GM19395 (cell line): ENCODE results near the gene ASB13.

ENCODE experiments used
- ATAC-seq: cut with Tn5 transposase; IDR thresholded peaks from one replicate; pipeline ENCODE4 v1.9.1; 2021; ENCODE audit warnings: mild to moderate bottlenecking, moderate library complexity; ENCODE audit not compliant: unreplicated experiment

The ASB13 gene

DNA sequence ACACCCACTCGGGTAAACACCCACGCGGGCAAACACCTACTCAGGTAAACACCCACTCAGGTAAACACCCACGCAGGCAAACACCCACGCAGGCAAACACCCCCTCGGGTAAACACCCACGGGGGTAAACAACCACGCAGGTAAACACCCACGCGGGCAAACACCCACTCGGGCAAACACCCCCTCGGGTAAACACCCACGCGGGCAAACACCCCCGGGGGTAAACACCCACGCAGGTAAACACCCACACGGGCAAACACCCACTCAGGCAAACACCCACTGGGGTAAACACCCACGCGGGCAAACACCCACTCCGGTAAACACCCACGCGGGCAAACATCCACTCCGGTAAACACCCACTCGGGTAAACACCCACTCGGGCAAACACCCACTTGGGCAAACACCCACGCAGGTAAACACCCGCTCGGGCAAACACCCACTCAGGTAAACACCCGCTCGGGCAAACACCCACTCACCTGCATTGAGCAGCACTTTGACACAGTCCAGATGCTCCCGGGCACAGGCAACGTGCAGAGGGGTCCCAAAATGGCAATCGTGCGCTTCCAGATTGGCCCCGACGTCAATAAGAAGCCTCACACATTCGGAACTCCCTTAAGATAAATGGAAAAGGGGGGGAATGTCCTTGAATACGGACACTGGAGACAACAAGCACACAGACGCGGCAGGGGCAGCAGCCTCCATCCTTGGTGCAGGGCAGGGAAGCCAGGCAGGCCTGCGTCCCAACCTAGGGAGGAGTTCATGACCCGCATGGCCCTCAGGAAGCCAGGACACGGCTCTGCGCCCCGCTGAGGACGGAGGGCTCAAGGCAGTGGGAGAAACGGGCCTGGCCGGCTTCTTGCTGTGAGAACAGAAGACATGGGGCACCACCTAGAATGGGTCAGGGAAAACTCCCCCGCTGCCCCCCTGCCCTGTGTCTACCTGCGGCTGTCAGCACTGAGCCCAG, 17.6 kb downstream of the ASB13 start:
- ATAC-seq = no peak

DNA sequence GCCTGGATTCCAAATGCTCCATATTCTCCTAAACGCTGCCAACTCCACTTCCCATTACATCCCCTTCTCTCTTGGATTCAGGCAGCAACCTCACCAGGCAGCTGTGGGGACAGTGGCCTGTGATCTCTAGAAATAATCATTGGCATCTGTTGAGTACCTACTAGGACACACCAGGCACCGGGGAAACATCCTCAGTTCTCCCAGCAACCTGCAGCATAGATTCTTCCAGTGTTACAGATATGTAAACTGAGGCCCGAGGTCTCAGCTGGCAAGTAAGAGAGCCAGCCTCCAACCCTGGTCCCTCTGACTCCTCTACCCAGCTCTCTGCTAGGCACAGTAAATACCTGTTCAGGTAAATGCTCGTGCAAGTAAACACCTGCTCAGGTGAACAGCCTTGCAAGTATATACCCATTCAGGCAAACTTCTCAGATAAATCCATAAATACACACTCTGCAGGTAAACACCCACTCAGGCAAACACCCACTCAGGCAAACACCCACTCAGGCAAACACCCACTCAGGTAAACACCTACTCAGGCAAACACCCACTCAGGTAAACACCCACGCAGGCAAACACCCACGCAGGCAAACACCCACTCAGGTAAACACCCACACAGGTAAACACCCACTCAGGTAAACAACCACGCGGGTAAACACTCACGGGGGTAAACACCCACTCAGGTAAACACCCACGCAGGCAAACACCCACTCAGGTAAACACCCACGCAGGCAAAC, 18.7 kb downstream of the ASB13 start:
- no peak for ATAC-seq

DNA sequence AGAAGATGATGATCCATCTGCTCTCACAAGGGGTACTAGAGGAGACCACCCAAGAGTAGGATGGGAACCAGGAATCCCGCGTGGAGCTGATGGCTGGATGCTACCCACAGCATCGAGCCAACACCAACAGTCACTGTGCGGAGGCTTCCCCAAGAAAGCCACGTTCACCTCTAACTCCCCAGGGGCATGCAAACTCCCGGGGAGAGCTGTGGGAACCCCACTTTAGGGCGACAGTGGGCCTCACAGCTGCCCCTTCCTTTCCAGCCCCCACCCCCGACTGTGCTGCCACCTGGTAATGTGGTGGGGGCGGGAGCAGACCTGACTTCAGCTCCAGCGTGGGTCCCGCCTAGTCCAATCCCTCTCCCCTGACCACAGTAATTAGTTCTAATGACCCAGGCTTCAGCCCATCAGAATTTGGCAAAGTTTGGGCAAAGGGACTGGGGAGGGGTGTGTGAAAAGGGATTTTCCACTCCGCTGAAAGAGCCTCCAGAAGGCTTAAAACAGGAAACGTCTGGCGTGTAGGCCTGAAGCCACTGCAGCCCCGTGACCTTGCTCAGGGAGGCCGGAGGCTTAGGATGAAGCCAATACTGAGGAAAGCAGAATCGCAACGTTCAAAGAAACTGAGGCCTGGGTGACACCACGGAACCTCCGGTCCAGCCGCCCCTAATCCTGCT, 20.3 kb downstream of the ASB13 start:
- no peak for ATAC-seq

DNA sequence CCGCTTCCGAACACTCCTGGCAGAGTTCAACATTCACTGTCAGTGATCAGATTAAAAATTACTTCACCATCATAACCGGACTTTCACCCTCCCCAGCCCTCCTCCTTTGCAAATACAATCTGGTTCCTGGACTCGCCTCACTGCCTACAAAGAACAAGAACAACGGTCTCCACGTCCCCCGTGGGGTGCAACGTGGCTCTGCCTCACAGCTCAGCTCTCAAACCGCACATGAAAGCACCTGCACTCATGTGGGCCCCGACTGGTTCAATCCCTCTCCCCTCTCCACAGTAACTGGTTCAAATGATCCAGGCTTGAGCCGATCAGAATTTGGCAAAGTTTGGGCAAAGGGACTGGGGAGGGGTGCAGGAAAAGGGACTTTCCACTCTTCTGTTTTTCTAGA, 21.0 kb downstream of the ASB13 start:
- no peak for ATAC-seq

DNA sequence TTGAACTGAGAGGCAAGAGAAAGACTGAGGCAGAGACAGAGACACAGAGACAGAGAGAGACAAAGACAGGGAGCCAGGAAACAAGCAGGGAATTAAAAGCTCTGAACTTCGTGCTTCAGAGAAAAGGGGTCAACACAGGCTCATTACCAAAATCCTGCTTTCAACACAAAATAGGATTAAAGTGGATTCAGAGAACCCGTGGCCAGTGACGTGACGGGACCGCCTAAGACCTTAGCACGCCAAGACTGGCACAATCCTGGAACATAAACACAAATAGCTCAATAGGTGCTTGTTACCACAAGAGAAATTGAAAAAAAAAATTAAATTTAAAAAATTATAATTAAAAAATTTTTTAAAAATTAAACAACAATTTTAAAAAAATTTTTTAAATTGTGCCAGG, 21.5 kb downstream of the ASB13 start:
- no peak for ATAC-seq

DNA sequence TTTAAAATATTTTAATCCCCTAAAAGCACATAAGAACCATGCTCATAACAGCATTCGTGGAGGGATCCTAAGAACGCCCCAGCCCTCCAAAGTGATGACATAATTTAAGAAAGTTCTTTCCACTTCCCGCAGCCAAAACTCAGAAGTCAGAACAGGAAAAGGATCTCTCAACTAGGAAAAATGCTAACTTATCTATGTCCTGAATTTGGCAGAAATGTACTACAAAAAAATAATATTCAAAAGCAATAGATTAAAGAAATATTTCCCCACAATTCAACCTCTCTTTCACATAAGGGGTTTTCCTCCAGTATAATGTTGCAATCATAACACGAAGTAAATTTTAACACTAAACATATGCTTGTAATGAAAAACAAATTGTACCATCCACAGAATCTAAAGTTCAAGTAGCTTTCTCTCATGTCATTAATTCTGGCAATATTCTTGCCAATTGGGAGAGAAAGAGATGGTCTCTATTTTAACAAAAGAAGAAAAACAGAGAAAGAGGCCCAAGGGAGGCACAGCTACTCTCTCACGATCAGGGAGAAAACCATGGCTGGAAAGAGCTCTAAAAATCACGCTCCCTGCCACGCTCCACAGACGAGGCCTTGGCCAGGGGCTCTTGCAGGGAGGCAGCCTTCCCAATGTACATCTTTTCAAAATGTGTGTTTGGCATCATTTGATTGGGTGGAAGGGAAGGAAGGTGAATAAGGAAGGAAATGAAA, 22.9 kb downstream of the ASB13 start:
- no peak for ATAC-seq

DNA sequence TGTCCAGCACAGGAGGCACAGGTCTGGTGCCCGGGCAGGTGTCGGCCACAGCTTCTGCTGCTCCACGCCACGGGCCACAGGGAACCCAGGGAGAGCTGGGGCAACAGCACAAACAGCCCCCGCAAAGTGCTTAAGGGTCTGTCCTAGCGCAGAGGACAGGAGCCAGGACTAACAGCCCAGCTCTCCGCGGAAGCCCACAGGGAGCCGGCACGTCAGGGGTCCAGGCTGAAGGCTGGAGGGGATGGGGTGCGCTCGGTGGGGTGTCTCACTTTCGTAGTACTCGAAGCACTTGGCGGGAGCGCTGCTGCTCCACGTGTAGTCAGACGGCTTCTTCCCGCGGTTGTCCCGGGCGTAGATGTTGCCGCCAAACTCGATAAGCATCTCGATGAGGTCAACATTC, 24.9 kb downstream of the ASB13 start:
- ATAC-seq = no peak

DNA sequence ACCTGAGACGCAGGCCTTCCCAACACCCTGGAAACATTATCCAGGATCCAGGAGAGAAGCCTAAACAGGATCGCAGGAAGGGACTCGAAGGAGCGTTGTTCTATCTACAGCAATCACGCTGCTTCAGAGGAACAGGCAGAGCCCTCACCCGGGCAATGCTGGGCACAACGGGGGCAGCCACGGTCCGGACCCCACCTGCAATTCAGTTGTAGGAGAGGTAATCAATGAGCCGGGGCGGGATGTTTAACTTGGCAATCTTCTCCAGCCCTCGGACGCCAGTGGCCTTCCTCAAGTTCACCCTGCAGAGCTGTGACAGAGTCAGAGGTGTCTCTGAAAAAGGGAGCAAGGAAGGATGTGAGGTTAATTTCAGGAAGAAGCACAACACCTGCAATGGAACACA, 25.9 kb downstream of the ASB13 start:
- no peak for ATAC-seq

DNA sequence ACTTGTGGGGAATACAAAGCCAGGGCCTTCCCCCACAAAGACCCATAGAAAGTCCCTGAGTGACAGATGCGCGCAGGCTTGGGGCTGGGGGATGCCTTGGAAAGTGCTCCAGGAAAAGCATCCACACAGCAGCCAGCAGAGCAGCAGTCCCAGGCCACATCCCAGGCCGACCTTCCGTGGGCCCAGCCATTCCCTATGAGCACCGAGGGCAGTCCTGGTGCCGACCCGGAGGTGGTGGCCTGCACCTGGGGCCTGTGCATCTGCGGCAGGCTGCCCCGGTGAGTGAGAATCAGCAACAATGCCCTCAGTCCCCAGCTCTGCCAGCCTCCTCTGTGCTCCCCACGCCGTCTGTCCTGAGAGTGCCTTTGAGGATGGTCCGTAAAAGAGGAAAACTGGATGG, 26.4 kb downstream of the ASB13 start:
- ATAC-seq = no peak

DNA sequence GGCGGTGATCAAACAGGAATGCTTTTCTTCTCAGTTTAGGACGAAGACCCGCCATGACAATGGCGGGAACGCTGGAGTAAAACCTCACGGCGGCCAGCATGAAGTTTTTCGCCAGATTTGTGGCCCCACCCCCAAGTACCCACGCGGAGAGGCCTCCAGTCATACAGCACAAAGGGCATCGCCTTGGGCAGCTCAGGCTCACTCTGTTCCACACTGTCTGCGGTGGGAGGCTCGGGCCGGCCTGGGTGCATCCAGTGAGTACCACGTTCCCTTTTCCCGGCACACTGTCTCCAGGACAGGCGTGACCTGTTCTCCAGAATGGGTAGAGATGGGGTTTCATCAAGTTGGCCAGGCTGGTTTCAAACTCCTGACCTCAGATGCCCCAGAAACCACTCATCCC, 27.3 kb downstream of the ASB13 start:
- ATAC-seq = no peak

DNA sequence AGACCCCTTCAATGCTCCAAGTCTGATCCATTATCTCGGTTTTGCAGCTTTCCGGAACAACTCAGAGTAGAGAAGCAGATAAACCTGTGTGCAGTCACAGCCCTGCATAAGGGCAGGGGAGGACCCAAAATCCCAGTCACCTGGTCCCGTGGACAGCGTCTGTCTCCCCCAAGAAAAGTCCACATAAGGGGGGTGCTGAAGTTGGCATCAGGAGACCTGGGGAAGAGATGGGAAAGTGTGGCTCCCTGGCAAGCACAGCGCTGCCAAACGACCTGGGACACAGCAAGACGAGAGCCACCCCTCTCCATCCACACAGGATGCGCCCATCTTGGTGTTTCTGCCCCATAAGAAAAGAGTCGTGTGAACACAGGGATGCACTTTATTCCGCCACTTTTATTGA, 27.9 kb downstream of the ASB13 start:
- ATAC-seq = no peak

DNA sequence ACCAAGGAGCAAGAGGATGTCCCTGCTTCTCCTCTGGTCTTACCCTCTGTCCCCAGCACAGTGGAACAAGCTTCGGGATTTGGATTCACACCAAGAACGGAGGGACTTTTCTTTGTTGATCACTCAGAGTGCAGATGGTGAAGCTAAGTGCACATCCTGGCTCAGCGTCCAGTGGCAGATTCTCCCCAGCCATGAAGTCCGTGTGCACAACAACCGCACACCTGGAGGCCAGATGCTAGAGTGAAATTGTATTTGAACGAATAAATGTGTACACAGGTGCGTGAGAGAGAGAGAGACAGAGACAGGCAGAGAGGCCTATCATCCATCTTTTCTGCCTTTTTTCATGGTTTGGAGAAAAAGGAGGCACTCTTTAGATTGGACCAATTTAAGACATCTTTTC, 31.5 kb downstream of the ASB13 start:
- ATAC-seq = no peak

DNA sequence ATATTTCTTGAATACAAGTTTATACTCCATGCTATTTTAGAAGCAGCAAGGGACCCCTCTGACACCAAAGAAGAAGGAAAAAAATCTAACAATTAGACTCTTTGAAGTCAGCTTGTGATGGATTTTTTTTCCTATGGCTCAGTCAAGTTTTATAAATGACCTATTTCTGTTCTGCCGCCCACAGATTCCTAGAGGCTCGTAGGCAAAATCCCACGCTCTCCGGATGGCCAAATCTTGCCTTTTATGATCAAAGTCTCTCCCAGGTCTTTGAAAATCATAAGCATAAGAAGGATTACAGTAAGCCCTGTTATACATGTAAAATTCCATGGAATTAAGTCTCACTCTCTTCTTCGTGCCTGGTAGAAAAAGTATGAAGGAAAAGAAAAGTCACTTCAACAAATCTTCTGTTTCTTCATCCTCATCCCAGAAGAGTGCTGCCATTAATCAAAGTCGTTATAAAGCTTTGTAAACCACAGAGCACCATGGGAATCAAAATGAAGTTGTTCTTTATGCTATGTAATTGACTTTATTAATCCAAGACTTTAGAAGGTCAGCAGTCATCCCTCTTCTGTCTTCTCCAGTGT, 33.1 kb downstream of the ASB13 start:
- ATAC-seq = no peak

DNA sequence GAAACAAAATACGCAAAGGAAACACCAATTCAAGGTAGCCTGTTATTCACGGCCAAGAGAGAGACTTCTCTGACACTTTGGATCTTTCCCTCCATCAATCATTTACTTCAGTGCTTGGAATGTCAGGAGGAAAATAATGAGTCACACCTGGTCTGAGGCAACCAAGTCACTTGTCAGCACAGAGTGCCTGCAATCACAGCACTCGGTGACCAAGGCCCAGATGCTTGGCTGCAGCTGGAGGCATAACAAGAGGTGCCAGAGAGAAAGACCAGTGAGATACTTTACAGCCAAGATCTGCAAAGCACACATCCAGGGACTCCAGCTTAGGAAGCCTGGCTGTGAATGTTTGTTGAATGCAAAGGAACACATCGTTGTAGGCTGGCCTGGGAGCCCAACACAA, 33.9 kb downstream of the ASB13 start:
- no peak for ATAC-seq

DNA sequence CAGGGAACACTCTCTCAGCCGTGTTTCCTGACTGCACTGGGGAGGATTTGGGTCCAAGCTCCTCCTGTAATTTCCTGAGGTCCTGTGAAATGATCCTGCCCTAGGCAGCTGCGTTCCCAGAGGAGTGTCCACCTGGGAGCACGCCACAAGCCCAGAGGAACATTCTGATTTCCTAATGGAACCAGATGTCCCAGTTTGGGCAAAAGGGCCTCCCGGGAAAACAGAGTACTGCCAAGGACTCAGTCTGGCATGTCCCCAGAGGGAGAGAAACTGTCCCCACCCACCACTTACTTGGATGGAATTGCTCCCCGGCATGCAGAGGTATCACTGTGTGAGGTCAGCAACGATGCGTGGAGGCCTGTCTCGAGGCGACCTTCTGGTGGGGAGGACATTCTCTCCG, 34.5 kb downstream of the ASB13 start:
- no peak for ATAC-seq

DNA sequence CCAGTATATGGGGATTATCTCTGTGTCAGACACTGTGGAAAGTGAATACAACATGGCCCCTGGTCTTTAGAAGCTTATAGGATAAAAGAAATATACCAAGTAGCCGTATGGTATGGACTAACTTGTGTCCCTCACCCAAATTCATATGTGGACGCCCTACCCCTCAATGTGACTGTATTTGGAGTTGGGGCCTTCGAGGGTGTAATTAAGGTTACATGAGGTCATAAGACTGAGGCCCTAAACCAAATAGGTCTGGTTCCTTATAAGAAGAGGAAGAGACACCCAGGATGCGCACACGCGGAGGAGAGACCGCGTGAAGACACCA, 36.3 kb downstream of the ASB13 start:
- ATAC-seq = peak; percentile 13

DNA sequence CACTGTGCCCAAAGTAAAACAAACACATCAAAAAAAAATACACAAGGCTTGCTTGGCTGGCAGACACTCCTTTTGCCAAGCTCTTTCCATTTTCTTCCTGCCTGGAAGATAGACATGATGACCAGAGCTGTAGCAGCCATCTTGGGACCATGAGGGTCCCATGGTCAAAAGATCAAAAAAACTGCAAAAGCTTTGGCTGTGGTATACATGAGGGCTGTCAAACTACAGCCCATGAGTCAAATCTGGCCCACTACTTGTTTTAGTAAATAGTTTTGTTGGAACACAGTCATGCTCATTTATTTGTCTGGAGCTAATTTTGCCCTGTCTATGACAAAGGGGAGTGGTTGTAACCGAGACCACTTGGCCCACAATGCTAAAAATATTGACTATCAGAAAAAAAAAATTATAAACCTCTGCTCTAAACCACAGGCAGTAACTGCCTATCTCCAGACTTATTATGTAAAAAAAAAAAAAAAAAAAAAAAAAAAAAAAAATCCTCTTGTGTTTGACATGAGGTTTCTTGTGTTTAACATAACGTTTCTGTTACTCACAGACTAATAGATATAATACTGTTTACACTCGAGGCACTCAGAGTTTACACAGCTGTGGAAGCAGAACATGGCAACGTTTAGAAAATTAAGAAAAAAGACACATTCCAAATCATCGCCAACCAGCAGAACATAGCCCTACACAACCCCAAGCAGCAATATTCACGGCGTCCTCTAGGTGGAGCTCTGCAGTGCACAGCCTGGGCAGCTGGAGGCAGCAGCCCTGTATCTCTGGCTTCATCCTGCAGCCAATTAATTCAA, 36.9 kb downstream of the ASB13 start:
- ATAC-seq = peak; percentile 96

DNA sequence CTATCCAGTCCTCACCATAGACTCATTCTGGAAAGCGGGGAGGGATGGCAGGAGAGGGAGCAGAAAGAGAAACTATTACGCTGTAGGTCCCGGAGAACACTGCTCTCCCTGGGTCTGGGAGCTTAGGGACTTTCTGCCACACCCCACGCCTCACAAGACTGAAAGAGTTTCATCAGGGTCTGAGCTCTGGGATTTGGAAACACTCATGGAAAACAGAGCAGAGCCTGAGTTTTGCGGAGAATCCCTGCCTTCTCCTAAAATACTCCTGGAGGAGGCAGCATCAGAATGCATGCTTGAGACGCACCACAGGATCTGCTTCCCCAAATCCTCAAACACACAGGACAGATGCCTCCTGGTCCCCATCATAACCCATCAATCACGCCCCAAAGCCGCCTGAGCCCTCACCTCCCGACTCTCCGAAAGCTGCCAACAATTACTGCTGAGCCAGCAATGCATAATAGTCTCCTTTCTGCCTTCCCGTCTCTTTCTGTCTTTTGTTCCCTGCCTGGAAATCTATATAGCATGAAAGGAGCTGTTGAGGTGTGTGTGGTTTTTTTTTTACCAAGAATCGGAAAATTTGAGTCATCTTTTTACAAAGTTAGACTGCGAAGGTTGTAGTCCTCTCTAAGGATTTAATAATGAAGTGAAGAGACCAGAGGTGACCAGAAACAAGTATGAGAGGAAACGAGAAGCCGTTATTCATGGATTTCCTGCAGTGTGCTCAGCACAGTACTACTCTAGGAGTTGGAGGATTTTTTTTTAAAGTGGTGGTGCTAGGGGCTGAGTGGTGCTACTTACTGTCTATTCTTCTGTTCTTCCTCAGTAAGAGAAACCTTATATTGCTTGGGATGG, 37.7 kb downstream of the ASB13 start:
- ATAC-seq = peak; percentile 38

DNA sequence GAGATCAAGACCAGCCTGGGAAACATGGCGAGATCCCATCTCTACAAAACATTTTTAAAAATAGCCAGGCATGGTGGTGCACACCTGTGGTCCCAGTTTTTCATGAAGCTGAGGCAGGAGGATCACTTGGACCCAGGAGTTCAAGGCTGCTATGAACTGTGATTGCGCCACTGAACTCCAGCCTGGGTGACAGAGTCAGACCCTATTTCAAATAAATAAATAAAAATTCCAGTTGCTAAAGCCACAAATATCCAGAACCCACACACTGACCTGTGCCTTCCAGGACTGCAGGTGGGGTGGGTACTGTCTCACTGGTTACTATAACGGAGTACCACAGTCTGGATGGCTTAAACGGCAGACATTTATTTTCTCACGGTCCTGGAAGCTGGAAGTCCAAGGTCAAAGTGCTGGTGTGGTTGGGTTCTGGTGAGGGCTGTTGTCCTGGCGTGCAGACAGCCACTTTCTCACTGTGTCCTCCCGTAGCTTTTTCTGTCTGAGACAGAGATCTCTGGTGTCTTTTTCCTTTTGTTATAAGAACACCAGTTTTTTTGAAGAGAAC, 38.8 kb downstream of the ASB13 start:
- no peak for ATAC-seq
